Measurements from ENCODE around the gene PLA2G3.

Gene PLA2G3

GRCh38 chr22:31160328-31160978, 20.1 kb upstream of the PLA2G3 start:
- no peak for TF ChIP-seq CTCF (IDR thresholded peaks at IDR 0.05; ENCODE audit: poor library complexity, severe bottlenecking)
- Histone ChIP-seq H3K4me3 (ENCODE audit: severe bottlenecking) (peak overlapping the region; percentile 54), H3K4me1 (ENCODE audit: insufficient read depth, poor library complexity, severe bottlenecking) (peaks cover 16% of the 10 kb centered on the region), H3K27me3 (ENCODE audit: insufficient read depth, poor library complexity, severe bottlenecking) (no peaks in the 10 kb centered on the region), H3K36me3 (ENCODE audit: low read depth) (peaks cover 8% of the 10 kb centered on the region), H3K27ac (ENCODE audit: poor library complexity, severe bottlenecking) (peak overlapping the region; percentile 46), H3K9me3 (ENCODE audit: severe bottlenecking) (no peaks in the 10 kb centered on the region)
- DNase-seq (ENCODE audit: low spot score): no peak
- peak; percentile 65 for ATAC-seq (ENCODE audit: low read depth)

GRCh38 chr22:31155422-31155821, 15.1 kb upstream of the PLA2G3 start:
- H3K27ac ChIP-seq (ENCODE audit: poor library complexity, severe bottlenecking): peak overlapping the region; percentile 27
- no peak for DNase-seq (ENCODE audit: low spot score)

GRCh38 chr22:31154975-31155374, 14.7 kb upstream of the PLA2G3 start:
- no peak for ATAC-seq (ENCODE audit: low read depth)
- H3K27me3 ChIP-seq (ENCODE audit: insufficient read depth, poor library complexity, severe bottlenecking): no peaks in the 10 kb centered on the region
- TF ChIP-seq CTCF (IDR thresholded peaks at IDR 0.05; ENCODE audit: poor library complexity, severe bottlenecking): no peak
- peak overlapping the region; percentile 27 for H3K27ac ChIP-seq (ENCODE audit: poor library complexity, severe bottlenecking)
- no peaks in the 10 kb centered on the region for H3K9me3 ChIP-seq (ENCODE audit: severe bottlenecking)
- DNase-seq (ENCODE audit: low spot score): no peak
- peaks cover 5% of the 10 kb centered on the region for H3K4me1 ChIP-seq (ENCODE audit: insufficient read depth, poor library complexity, severe bottlenecking)
- H3K4me3 ChIP-seq (ENCODE audit: severe bottlenecking): no peak overlapping the region
- H3K36me3 ChIP-seq (ENCODE audit: low read depth): no peaks in the 10 kb centered on the region

More at GRCh38 chr22:31155422-31155821, 15.1 kb upstream of the PLA2G3 start:
- Histone ChIP-seq H3K4me1 (ENCODE audit: insufficient read depth, poor library complexity, severe bottlenecking) (peaks cover 5% of the 10 kb centered on the region), H3K36me3 (ENCODE audit: low read depth) (no peaks in the 10 kb centered on the region), H3K27me3 (ENCODE audit: insufficient read depth, poor library complexity, severe bottlenecking) (no peaks in the 10 kb centered on the region), H3K9me3 (ENCODE audit: severe bottlenecking) (no peaks in the 10 kb centered on the region), H3K4me3 (ENCODE audit: severe bottlenecking) (no peak overlapping the region)
- no peak for TF ChIP-seq CTCF (IDR thresholded peaks at IDR 0.05; ENCODE audit: poor library complexity, severe bottlenecking)
- ATAC-seq (ENCODE audit: low read depth): no peak

- H3K4me3 ChIP-seq (ENCODE audit: severe bottlenecking): no peak overlapping the region
- ATAC-seq (ENCODE audit: low read depth) (no peak), DNase-seq (ENCODE audit: low spot score) (no peak)
- H3K36me3 ChIP-seq (ENCODE audit: low read depth): no peaks in the 10 kb centered on the region
- no peak for TF ChIP-seq CTCF (IDR thresholded peaks at IDR 0.05; ENCODE audit: poor library complexity, severe bottlenecking)
- no peaks in the 10 kb centered on the region for H3K27me3 ChIP-seq (ENCODE audit: insufficient read depth, poor library complexity, severe bottlenecking)
- peaks cover 5% of the 10 kb centered on the region for H3K4me1 ChIP-seq (ENCODE audit: insufficient read depth, poor library complexity, severe bottlenecking)
- no peak overlapping the region for H3K27ac ChIP-seq (ENCODE audit: poor library complexity, severe bottlenecking)
- no peaks in the 10 kb centered on the region for H3K9me3 ChIP-seq (ENCODE audit: severe bottlenecking)
Observed at GRCh38 chr22:31153357-31153756, 13.0 kb upstream of the PLA2G3 start.

GRCh38 chr22:31151872-31152271, 11.6 kb upstream of the PLA2G3 start:
- H3K36me3 ChIP-seq (ENCODE audit: low read depth): no peaks in the 10 kb centered on the region
- TF ChIP-seq CTCF (IDR thresholded peaks at IDR 0.05; ENCODE audit: poor library complexity, severe bottlenecking): no peak
- ATAC-seq (ENCODE audit: low read depth) (no peak), DNase-seq (ENCODE audit: low spot score) (no peak)
- peaks cover 5% of the 10 kb centered on the region for H3K4me1 ChIP-seq (ENCODE audit: insufficient read depth, poor library complexity, severe bottlenecking)
- H3K4me3 ChIP-seq (ENCODE audit: severe bottlenecking): no peak overlapping the region
- H3K27ac ChIP-seq (ENCODE audit: poor library complexity, severe bottlenecking): no peak overlapping the region
- peaks cover 2% of the 10 kb centered on the region for H3K9me3 ChIP-seq (ENCODE audit: severe bottlenecking)
- H3K27me3 ChIP-seq (ENCODE audit: insufficient read depth, poor library complexity, severe bottlenecking): no peaks in the 10 kb centered on the region

Measured in RWPE2 (cell line).